Measurements from ENCODE around the gene BPIFB2.

BPIFB2 gene

GRCh38 chr20:33023439-33024242 is 16.1 kb downstream of the BPIFB2 start:
- no peak for DNase-seq

- DNase-seq, result no peak
Observed at GRCh38 chr20:33024243-33024560, 16.7 kb downstream of the BPIFB2 start.

GRCh38 chr20:33024609-33025317 is 17.3 kb downstream of the BPIFB2 start:
- no peak for DNase-seq

- DNase-seq, result no peak
Observed at GRCh38 chr20:33025318-33025876, 17.9 kb downstream of the BPIFB2 start.

DNA sequence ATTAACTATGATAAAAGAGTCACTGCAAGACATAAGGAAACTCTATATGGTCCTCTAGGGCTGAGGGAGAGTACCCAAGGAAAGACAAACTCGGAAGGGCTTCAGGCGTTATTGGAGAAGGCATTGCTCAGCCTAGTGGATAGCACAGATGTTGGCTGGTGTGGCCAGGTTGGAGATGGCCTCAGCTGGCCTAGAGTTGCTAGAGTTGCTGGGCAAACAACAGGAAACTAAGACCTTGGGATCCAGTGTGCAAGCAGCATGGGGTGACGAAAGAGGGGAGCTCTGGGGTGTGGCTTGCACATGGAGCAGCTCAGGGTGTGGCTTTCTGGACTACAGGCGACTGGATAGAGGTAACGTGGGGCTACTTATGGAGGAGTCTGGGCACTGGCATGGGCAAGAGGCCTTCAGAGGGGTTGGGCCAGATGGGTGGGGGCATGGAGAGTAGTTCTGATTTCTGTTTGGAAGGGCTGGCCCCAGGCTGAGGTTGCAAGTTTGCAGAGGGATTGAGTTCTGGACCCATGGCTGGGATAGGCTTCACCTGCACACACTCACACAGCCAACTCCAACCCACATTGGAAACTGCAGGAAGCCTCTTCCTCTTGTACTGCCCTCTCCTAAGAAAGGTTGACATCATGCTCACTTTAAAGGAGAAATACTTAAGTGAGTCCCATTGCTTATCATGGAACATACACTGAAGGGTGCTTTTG is 18.7 kb downstream of the BPIFB2 start:
- DNase-seq, result no peak

- no peak for DNase-seq
Observed at GRCh38 chr20:33026779-33027759, 19.6 kb downstream of the BPIFB2 start.

DNA sequence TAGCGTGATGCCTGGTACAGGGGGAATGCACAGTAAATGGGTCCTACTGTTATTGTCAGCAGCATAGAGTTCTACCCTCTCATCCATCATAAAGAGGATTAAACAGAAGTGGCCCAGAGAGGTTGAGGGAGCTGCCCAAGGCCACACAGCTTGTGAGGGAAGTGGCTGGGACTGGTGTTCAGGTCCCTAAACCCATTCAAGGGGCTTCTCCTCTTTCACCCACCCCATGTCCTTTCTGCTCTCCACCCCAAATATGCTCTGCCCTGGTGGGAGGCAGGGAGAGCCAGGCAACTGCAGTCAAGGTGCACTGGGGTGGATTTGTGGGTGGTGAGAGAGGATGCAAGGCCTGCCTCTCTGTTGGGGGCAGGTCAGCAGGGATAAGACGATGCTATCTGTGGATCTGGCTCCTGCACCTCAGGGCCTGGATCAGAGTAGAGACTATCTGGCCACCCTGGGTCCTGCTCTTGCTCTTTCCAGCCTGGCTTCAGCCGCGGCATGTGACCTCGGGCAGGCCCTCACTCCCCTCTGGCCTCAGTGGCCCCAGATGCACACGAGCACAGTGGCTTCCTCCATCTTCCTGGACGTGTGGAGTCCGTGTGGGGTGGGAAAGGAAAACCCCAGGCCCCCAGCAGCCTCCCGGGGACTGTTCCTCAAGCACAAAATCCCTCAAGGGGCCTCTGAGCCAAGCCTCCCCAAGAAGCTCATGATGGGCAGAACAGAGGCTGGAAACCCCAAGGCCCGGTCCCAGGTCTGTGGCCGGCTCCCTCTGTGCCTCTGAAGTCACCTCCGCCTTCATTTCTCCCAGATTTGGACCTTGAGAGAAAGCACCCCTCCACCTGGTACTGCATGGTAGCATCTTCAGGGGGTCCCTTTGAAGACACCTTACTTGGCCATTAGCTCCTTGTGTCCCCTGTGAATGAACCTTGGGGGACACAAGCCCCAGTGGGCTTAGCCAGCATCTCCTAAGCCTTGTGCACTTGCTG is 20.6 kb downstream of the BPIFB2 start:
- no peak for DNase-seq

DNA sequence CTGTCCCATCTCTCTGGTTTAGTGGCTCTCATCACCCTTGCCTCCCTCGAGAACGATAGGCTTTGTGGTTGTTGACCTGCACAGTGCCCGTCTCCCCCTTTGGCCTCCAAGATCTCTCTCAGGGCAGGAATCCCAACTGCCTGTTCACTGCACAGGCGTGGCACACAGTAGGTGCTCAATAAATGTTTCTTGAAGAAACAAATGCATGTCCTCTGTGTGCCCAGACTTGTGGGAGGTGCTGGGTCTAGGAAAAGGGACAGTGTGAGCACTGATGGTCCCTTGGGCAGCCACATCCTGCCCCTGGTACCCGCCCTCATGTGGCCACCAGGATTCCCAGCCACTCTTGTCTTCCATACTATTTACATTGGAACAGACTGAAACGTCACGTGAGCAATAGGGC is 21.4 kb downstream of the BPIFB2 start:
- DNase-seq, result no peak

- DNase-seq, result no peak
Observed at GRCh38 chr20:33030076-33030475, 22.6 kb downstream of the BPIFB2 start.

GRCh38 chr20:33030569-33030968 is 23.1 kb downstream of the BPIFB2 start:
- no peak for DNase-seq

GRCh38 chr20:33031531-33031930 is 24.0 kb downstream of the BPIFB2 start, which contains the start of gene BPIFB6:
TSS of gene BPIFB6 (plus strand) at chr20:33031648. CDS start at chr20:33031648, 0 bp downstream.
- DNase-seq, result no peak

GRCh38 chr20:33032555-33032954 is 25.1 kb downstream of the BPIFB2 start:
- DNase-seq, result no peak

DNA sequence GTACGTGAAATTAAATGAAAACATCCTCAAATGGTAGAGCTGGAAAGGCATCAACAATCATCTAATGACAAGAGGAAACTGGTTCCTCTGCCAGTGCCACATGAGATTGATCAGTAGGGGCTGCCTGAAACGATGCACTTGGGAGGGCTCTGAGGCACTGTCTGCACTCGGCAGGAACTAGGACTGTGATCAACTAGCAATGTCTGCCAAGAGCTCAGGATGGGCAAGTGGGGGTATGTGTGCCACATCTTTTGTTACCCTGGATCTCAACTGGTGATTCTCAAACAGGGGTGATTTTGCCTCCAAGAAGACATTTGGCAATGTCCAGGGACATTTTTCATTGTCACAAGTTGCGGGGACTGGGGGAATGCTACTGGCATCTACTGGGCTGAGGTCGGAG is 25.9 kb downstream of the BPIFB2 start:
- DNase-seq, result no peak

GRCh38 chr20:33034115-33034514 is 26.6 kb downstream of the BPIFB2 start:
- DNase-seq, result no peak

DNA sequence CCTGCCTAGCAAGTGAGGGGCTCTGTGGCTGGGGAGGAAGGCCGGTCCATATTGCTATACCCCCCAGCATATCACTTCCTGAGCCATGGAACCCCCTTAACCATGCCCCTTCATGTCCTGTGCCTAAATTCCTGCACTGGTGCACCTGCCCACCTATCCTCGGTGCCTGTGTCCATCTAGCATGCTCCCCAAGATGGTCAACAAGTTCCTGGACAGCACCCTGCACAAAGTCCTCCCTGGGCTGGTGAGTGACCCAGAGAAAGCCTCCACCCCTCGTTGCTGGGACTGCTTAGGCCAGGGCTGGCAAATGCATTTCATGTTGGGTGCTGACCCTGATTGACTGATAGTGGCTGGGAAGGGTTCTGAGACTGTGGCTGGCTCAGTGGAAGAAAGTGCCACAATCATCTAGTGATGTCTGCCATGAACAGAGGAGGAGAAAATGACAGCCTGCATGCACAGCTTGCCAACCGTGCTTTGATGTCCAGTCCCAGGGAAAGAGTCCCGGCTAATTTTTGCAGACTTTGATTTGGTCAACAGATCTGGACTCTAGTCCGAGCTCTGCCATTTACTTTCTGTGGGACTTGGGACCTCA is 27.5 kb downstream of the BPIFB2 start:
- DNase-seq, result no peak

DNA sequence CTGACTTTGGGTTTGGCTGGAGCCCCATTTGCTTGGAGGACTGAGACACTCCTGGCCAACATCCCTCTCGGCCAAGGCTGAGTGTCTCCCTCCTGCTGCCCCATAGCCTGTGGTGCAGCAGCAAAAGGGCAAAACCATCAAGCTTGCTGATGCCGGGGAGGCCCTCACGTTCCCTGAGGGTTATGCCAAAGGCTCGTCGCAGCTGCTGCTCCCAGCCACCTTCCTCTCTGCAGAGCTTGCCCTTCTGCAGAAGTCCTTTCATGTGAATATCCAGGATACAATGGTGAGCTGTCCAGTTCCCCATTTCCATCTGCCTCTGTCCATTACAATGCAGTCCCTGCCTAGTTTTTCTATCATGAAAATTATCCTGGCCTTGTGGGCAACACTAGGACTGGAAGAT is 30.0 kb downstream of the BPIFB2 start:
- DNase-seq, result no peak

DNA sequence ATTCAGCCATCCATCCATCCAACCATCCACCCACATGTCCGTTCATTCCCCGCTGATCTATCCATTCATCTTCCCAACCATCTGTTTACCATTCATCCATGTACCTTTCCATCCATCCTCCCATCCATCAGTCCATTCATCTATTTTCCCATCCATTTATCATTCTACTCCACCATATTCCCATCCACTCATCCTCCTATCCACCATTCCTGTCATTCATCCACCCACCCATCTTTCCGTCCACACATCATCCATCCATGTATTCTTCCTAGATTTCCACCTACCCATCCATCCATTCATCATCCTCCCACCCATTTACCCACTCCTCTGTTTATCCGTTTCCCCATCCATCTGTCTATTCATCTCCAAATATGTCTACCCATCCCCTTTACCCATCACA is 30.7 kb downstream of the BPIFB2 start:
- no peak for DNase-seq

GRCh38 chr20:33042430-33042829 is 34.9 kb downstream of the BPIFB2 start:
- no peak for DNase-seq

- DNase-seq, result no peak
Observed at GRCh38 chr20:33042983-33043730, 35.7 kb downstream of the BPIFB2 start.

DNA sequence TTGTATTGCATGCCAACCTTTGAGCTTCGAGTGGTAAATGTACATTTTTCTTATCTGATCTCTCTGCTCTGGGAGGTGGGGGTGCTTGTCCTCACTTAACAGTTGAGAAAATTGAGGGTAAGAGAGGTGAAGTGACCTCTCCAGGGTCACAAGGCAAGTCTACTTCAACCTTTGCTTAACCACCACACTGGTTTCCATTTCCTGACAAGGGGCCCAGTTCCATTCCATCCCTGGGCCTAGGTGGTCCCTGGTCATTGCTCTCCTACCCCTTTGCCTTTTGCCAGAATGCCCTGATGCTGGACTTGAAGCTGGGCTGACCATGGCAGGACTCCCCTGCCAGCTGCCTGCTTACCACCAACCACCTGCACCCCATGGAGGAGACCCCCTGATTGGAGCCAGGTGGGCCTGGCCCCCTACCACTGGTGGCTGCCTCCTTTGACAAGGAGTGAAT is 36.3 kb downstream of the BPIFB2 start:
- DNase-seq, result no peak

All from NK-92 treated with Interleukin-12 subunit alpha and Interleukin-12 subunit beta, amount 100 ng/mL, for 24 hours (cell line).